Spleen (tissue), 11 donors: ENCODE results near the gene ZNF740. TPM values are rescaled to one million over a fixed set of nuclear protein-coding genes. Genes with fewer than 3 reads are reported as not detected.
"Not testable (repeated sequence)": the region's sequence is repeated elsewhere in the genome, so short reads cannot be mapped to it uniquely, and the experiment has no call there.

ENCODE experiments used
- DNase-seq: peaks from one replicate; pipeline ENCODE4 v3.0.0-alpha.2; 2020
- H3K27ac ChIP-seq, 8 donors: fragments of 200-600 bp; sonication (generic) in 7 of 8; 1 replicate in 4 of 8; 2 replicates in 4 of 8; pipeline versions ENCODE4 v1.5.0 to v1.8.0; 2016 to 2021; ENCODE audit warnings: inconsistent platforms in 4 of 8, mild to moderate bottlenecking in 4 of 8, moderate library complexity in 1 of 8
- H3K27me3 ChIP-seq, 7 donors: fragments of 200-600 bp; sonication (generic) in 6 of 7; replicated peaks in 1 of 7; 1 replicate in 4 of 7; 2 replicates in 3 of 7; pipeline versions ENCODE4 v1.5.0 to v1.8.0; 2016 to 2021; ENCODE audit warnings: inconsistent platforms in 3 of 7, mild to moderate bottlenecking in 1 of 7
- H3K36me3 ChIP-seq, 6 donors: fragments of 200-600 bp; sonication (generic) in 5 of 6; 1 replicate in 4 of 6; 2 replicates in 2 of 6; pipeline versions ENCODE4 v1.5.0 to v1.8.0; 2016 to 2021; ENCODE audit warnings: inconsistent platforms in 2 of 6
- H3K4me1 ChIP-seq, 6 donors: fragments of 200-600 bp; sonication (generic) in 5 of 6; 1 replicate in 3 of 6; 2 replicates in 3 of 6; pipeline versions ENCODE4 v1.5.0 to v1.8.0; 2016 to 2021; ENCODE audit warnings: inconsistent platforms in 3 of 6
- H3K4me3 ChIP-seq, 8 donors: fragments of 200-600 bp; sonication (generic) in 7 of 8; 1 replicate in 4 of 8; 2 replicates in 4 of 8; pipeline versions ENCODE4 v1.5.0 to v1.8.0; 2016 to 2021; ENCODE audit warnings: inconsistent platforms in 4 of 8, mild to moderate bottlenecking in 4 of 8, moderate library complexity in 2 of 8
- H3K9me3 ChIP-seq, 8 donors: fragments of 200-600 bp; sonication (generic) in 7 of 8; 1 replicate in 4 of 8; 2 replicates in 4 of 8; pipeline versions ENCODE4 v1.5.0 to v1.8.0; 2016 to 2021; ENCODE audit warnings: inconsistent platforms in 4 of 8
- POLR2A ChIP-seq, 3 donors: fragments of 450-650 bp; IDR thresholded peaks; one replicate each; pipeline ENCODE4 v1.5.1; 2017; ENCODE audit warnings: antibody characterized with exemption in 3 of 3, mild to moderate bottlenecking in 1 of 3
- POLR2AphosphoS5 ChIP-seq, 3 donors: sonication (generic); formaldehyde crosslinking; IDR thresholded peaks; one replicate each; pipeline ENCODE4 v1.5.1; 2017; ENCODE audit warnings: antibody characterized with exemption in 3 of 3
- WGBS, 5 donors: extraction: QIAGEN DNeasy Blood & Tissue Kit in 3 of 5; methylation state at CpG; one replicate each; pipeline versions ENCODE4 v1.1.5 to v1.1.7; 2013 to 2018; 5-methylcytosine and 5-hydroxymethylcytosine counted together
- intact Hi-C: fragments of 100-400 bp; cut with DNase I; formaldehyde crosslinking; loops from one replicate; pipeline ENCODE4 v1.15.0; 2023; ENCODE audit warnings: low total_unique reads
- polyA plus RNA-seq, 3 donors: library from polyadenylated mRNA; stranded (reverse); fragments of 200-250 nt; gene quantifications; one replicate each; pipeline ENCODE4 v1.2.1, GENCODE V29; 2013
- total RNA-seq, 7 donors: library from RNA; depleted of rRNA in 3 of 7; stranded (reverse); fragments of >200 nt in 3 of 7; fragmentation: NEBNext Ultra II Directional in 4 of 7; extraction: Animal tissue kit (Norgen Biotek cat#: 25700) in 4 of 7; gene quantifications; one replicate each; pipeline versions ENCODE4 v1.1.0 to v1.2.1, GENCODE V29; 2016 to 2021
- TF ChIP-seq, protein P1 (sequence below), 11 experiments: fragments of 200-600 bp in 7 of 11; fragments of 450-650 bp in 4 of 11; sonication (generic) in 4 of 11; IDR thresholded peaks in 8 of 11; conservative IDR thresholded peaks in 3 of 11; 1 replicate in 7 of 11; 2 replicates in 4 of 11; pipeline versions ENCODE4 v1.4.0 to v1.8.0; 2016 to 2021; ENCODE audit warnings: antibody characterized with exemption in 11 of 11, inconsistent platforms in 4 of 11, mild to moderate bottlenecking in 1 of 11
- donor health status: healthy with polysubstance abuse.
- donor health status: DM: no; HTN: no; CAD: no; lungs with moderate emphysema.
- donor health status: DM: no; HTN: no; CAD: no.
- donor health status: Bipolar disorder and iron deficiency.
- donor health status: healthy.
- donor health status: DM: no; HTN: no; CAD: no.
- donor health status: DM: yes; HTN: yes; CAD: no.

Gene ZNF740
- total and polyA plus RNA-seq, 10 donors = 5.6 to 66.1 (median 27.4) TPM

DNA sequence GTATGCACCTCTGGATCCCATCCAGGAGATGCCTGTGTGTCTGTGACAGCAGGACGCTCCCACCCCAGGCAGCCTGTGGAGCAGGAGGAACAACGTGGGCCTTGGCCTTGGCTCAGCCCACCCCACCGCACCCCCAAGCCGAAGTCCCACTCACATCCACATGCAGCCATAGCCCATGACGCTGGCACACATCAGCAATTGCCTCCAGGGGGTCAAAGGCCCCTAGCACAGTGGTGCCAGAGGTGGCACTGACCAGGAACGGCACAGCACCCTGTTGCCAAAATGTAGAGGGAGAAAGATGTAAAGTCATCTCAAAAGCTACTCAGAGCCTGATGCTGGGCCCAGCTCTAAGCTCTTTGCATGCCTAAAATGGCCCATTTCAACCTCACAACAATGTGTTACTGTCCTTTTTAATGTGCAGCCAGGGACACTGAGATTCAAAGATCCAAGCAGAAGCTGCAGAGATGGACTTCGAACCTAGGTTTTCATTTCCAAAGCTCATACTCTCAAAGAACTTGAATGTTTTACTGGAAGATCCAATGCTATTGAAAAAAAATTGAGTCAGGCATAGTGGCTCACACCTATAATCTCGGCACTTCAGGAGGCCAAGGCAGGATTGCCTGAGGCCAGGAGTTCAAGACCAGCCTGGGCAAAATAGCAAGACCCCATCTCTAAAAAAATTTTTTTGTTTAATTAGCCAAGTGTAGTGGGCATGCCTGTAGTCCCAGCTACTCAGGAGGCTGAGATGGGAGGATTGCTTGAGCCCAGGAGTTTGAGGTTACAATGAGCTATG, 19.2 kb upstream of the ZNF740 start:
- Histone ChIP-seq H3K27me3 (no peaks in the 10 kb centered on the region), H3K9me3 (no peaks in the 10 kb centered on the region), H3K4me3 (no peak overlapping the region), H3K4me1 (peaks cover 0 to 10% (median 8%) of the 10 kb centered on the region in 6 donors), H3K36me3 (peaks cover 0 to 29% (median 6%) of the 10 kb centered on the region in 6 donors), H3K27ac (no peak overlapping the region)
- DNase-seq = no peak
- intact Hi-C loops = no loop called here
- WGBS, 5 donors = 82 to 97% (median 92%) methylated on average over 5 to 8 of the region's 8 CpGs
- TF ChIP-seq POLR2A (IDR thresholded peaks at IDR 0.05) (no peak), POLR2AphosphoS5 (IDR thresholded peaks at IDR 0.05) (no peak)
- TF ChIP-seq, protein P1, sequence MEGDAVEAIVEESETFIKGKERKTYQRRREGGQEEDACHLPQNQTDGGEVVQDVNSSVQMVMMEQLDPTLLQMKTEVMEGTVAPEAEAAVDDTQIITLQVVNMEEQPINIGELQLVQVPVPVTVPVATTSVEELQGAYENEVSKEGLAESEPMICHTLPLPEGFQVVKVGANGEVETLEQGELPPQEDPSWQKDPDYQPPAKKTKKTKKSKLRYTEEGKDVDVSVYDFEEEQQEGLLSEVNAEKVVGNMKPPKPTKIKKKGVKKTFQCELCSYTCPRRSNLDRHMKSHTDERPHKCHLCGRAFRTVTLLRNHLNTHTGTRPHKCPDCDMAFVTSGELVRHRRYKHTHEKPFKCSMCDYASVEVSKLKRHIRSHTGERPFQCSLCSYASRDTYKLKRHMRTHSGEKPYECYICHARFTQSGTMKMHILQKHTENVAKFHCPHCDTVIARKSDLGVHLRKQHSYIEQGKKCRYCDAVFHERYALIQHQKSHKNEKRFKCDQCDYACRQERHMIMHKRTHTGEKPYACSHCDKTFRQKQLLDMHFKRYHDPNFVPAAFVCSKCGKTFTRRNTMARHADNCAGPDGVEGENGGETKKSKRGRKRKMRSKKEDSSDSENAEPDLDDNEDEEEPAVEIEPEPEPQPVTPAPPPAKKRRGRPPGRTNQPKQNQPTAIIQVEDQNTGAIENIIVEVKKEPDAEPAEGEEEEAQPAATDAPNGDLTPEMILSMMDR (IDR thresholded peaks at IDR 0.05 in 8 of 11, conservative IDR thresholded peaks at IDR 0.05 in 3 of 11) = no peak

DNA sequence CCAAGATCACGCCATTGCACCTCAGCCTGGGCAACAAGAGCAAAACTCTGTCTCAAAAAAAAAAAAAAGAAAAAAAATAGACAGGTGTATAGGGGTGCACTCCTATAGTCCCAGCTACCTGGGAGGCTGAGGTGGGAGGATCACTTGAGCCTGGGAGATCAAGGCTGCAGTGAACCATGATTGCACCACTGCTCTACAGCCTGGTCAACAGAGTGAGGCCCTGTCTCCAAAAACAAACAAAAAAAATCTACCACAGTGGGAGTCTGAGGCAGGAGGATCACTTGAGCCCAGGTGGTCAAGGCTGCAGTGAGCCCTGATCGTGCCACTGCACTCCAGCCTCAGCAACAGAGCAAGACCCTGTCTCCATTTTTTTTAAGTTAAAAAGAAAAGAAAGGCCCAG, 17.5 kb upstream of the ZNF740 start:
- DNase-seq, intact Hi-C loops, H3K9me3 ChIP-seq, H3K27ac ChIP-seq, H3K4me3 ChIP-seq, H3K27me3 ChIP-seq: not testable (repeated sequence)
- 86 to 100% (median 97%) methylated on average over 2 of the region's 2 CpGs for WGBS, 5 donors
- peaks cover 0 to 35% (median 4%) of the 10 kb centered on the region in 6 donors for H3K36me3 ChIP-seq
- H3K4me1 ChIP-seq = peaks cover 0 to 10% (median 8%) of the 10 kb centered on the region in 6 donors

GRCh38 chr12:53166837-53167236, 13.7 kb upstream of the ZNF740 start:
- no peak overlapping the region for H3K27ac ChIP-seq
- TF ChIP-seq POLR2A (IDR thresholded peaks at IDR 0.05) = no peak
- TF ChIP-seq, protein P1 (IDR thresholded peaks at IDR 0.05 in 8 of 11, conservative IDR thresholded peaks at IDR 0.05 in 3 of 11) = no peak
- TF ChIP-seq POLR2AphosphoS5 (IDR thresholded peaks at IDR 0.05) = no peak
- no peak overlapping the region for H3K4me3 ChIP-seq
- peaks cover 0 to 44% (median 3%) of the 10 kb centered on the region in 6 donors for H3K36me3 ChIP-seq
- intact Hi-C loops = no loop called here
- no peak for DNase-seq
- peaks cover 0 to 17% (median 12%) of the 10 kb centered on the region in 6 donors for H3K4me1 ChIP-seq
- H3K27me3 ChIP-seq = no peaks in the 10 kb centered on the region
- no peaks in the 10 kb centered on the region for H3K9me3 ChIP-seq

GRCh38 chr12:53169644-53170043, 10.9 kb upstream of the ZNF740 start:
- Histone ChIP-seq H3K4me1 (peaks cover 0 to 17% (median 12%) of the 10 kb centered on the region in 6 donors), H3K27ac (peak overlapping the region in 4 of 8 donors; percentile 29 to 51 (median 40)), H3K4me3 (no peak overlapping the region), H3K27me3 (no peaks in the 10 kb centered on the region), H3K36me3 (peaks cover 0 to 53% (median 3%) of the 10 kb centered on the region in 6 donors), H3K9me3 (no peaks in the 10 kb centered on the region)
- TF ChIP-seq POLR2AphosphoS5 (IDR thresholded peaks at IDR 0.05) (no peak), POLR2A (IDR thresholded peaks at IDR 0.05) (no peak)
- TF ChIP-seq, protein P1 (IDR thresholded peaks at IDR 0.05 in 8 of 11, conservative IDR thresholded peaks at IDR 0.05 in 3 of 11) = no peak
- DNase-seq = no peak
- intact Hi-C loops = no loop called here
- 93 to 98% (median 94%) methylated on average over 7 of the region's 7 CpGs for WGBS, 5 donors
